H1 (cell line): ENCODE measurements around the gene STARD3. TPM values are rescaled to one million over a fixed set of nuclear protein-coding genes. Genes with fewer than 3 reads are reported as not detected.

Experiments used
- CTCF ChIA-PET: fragments of 300-600 bp; sonication (Branson Sonifier 250); formaldehyde crosslinking; loops from one replicate; lab custom pipeline; 2021; ENCODE audit not compliant: partially characterized antibody; lab: Charles Lee
- POLR2A ChIA-PET: fragments of 300-600 bp; sonication (Branson Sonifier 250); formaldehyde crosslinking; loops from one replicate; lab custom pipeline; 2021; ENCODE audit warnings: inconsistent platforms; ENCODE audit not compliant: partially characterized antibody; lab: Charles Lee
- DNase-seq, 2 experiments: peaks; one replicate each; pipeline versions ENCODE4 v3.0.0 to v3.0.0-alpha.2; 2010 to 2022; ENCODE audit warnings: low spot score in 2 of 2, low read depth in 1 of 2, mixed read lengths in 1 of 2
- FAIRE-seq: peaks from 2 replicates; lab custom pipeline; 2011; peaks lifted over from hg19 to GRCh38; lab: Jason Lieb, UNC
- H2AFZ ChIP-seq: 2 replicates; pipeline ENCODE4 v1.8.1; 2012; ENCODE audit warnings: low read length, inconsistent platforms
- H2AK5ac ChIP-seq: 2 replicates; pipeline ENCODE4 v1.6.1; 2013; ENCODE audit warnings: low read depth, low read length
- H2BK120ac ChIP-seq: replicated peaks from 2 replicates; pipeline ENCODE3; 2013; ENCODE audit warnings: low read depth, low read length, inconsistent platforms
- H2BK12ac ChIP-seq: 2 replicates; pipeline ENCODE4 v1.6.1; 2013; ENCODE audit warnings: low read depth, low read length
- H2BK15ac ChIP-seq: 2 replicates; pipeline ENCODE4 v1.6.1; 2013; ENCODE audit warnings: low read length
- H2BK20ac ChIP-seq: 2 replicates; pipeline ENCODE4 v1.6.1; 2013; ENCODE audit warnings: low read length
- H2BK5ac ChIP-seq: 2 replicates; pipeline ENCODE4 v1.6.1; 2013; ENCODE audit warnings: low read depth, low read length
- H3K14ac ChIP-seq: 2 replicates; pipeline ENCODE4 v1.6.1; 2013; ENCODE audit warnings: inconsistent platforms; ENCODE audit not compliant: insufficient read length
- H3K18ac ChIP-seq: 2 replicates; pipeline ENCODE4 v1.6.1; 2013; ENCODE audit warnings: low read length; ENCODE audit errors: extremely low read depth
- H3K23ac ChIP-seq: 2 replicates; pipeline ENCODE4 v1.6.1; 2013; ENCODE audit warnings: inconsistent platforms; ENCODE audit not compliant: insufficient read length
- H3K23me2 ChIP-seq: 2 replicates; pipeline ENCODE4 v1.6.1; 2013; ENCODE audit warnings: low read depth, low read length
- H3K27ac ChIP-seq: 2 replicates; pipeline ENCODE4 v1.6.1; 2011; ENCODE audit warnings: low read depth, low read length, inconsistent platforms
- H3K27me3 ChIP-seq, 4 experiments: replicated peaks in 1 of 4; 1 replicate in 1 of 4; 2 replicates in 3 of 4; pipeline versions ENCODE4 v1.6.1 to v1.8.1; 2011 to 2013; ENCODE audit warnings: low read length in 3 of 4, mild to moderate bottlenecking in 3 of 4, inconsistent platforms in 2 of 4, mixed read lengths in 2 of 4, moderate library complexity in 1 of 4; ENCODE audit not compliant: control insufficient read depth in 3 of 4, insufficient read depth in 3 of 4; ENCODE audit errors: extremely low read depth in 1 of 4
- H3K36me3 ChIP-seq, 4 experiments: 2 replicates each; pipeline versions ENCODE4 v1.6.1 to v1.8.1; 2011 to 2013; ENCODE audit warnings: mild to moderate bottlenecking in 4 of 4, low read length in 3 of 4, moderate library complexity in 2 of 4, control low read depth in 1 of 4, inconsistent platforms in 1 of 4; ENCODE audit not compliant: insufficient read depth in 4 of 4, control insufficient read depth in 2 of 4
- H3K4ac ChIP-seq: replicated peaks from 2 replicates; pipeline ENCODE3; 2013; ENCODE audit warnings: low read length, low read depth, mixed read lengths, inconsistent platforms; ENCODE audit not compliant: insufficient read length
- H3K4me1 ChIP-seq, 4 experiments: replicated peaks in 1 of 4; 1 replicate in 1 of 4; 2 replicates in 3 of 4; pipeline versions ENCODE4 v1.6.1 to v1.8.1; 2011 to 2013; ENCODE audit warnings: low read length in 3 of 4, inconsistent platforms in 2 of 4, mixed read lengths in 1 of 4; ENCODE audit not compliant: insufficient read depth in 4 of 4, control insufficient read depth in 3 of 4
- H3K4me2 ChIP-seq, 2 experiments: 2 replicates each; pipeline versions ENCODE4 v1.6.1 to v1.8.1; 2011 to 2013; ENCODE audit warnings: low read depth in 2 of 2, low read length in 2 of 2, control low read depth in 1 of 2, inconsistent platforms in 1 of 2, mild to moderate bottlenecking in 1 of 2; ENCODE audit not compliant: insufficient read depth in 1 of 2
- H3K4me3 ChIP-seq, 4 experiments: fragments of 200-600, 300-600 bp in 1 of 4; sonication (generic), shearing (Covaris generic), sonication (Bioruptor Twin) in 1 of 4; 2 replicates each; pipeline versions ENCODE4 v1.5.1 to v1.8.1; 2011 to 2016; ENCODE audit warnings: low read length in 4 of 4, low read depth in 3 of 4, control low read depth in 2 of 4, inconsistent platforms in 2 of 4, mild to moderate bottlenecking in 2 of 4, mixed read lengths in 1 of 4, moderate library complexity in 1 of 4; ENCODE audit not compliant: insufficient read depth in 2 of 4; ENCODE audit errors: extremely low read depth in 1 of 4
- H3K56ac ChIP-seq: replicated peaks from 2 replicates; pipeline ENCODE3; 2013; ENCODE audit warnings: low read depth, mild to moderate bottlenecking, mixed read lengths, low read length, inconsistent platforms; ENCODE audit not compliant: insufficient read length
- H3K79me1 ChIP-seq: 2 replicates; pipeline ENCODE4 v1.6.1; 2013; ENCODE audit warnings: low read depth, low read length, control low read depth
- H3K79me2 ChIP-seq, 2 experiments: 2 replicates each; pipeline versions ENCODE4 v1.6.1 to v1.8.1; 2012 to 2013; ENCODE audit warnings: low read length in 2 of 2, mild to moderate bottlenecking in 2 of 2, inconsistent platforms in 1 of 2; ENCODE audit not compliant: insufficient read depth in 2 of 2, control insufficient read depth in 1 of 2
- H3K9ac ChIP-seq, 4 experiments: replicated peaks in 1 of 4; 1 replicate in 1 of 4; 2 replicates in 3 of 4; pipeline versions ENCODE4 v1.6.1 to v1.8.1; 2011 to 2013; ENCODE audit warnings: low read depth in 3 of 4, low read length in 3 of 4, control low read depth in 2 of 4, mild to moderate bottlenecking in 2 of 4, moderate library complexity in 2 of 4, inconsistent platforms in 1 of 4; ENCODE audit errors: extremely low read depth in 1 of 4
- H3K9me3 ChIP-seq, 2 experiments: 2 replicates each; pipeline versions ENCODE4 v1.6.1 to v1.8.1; 2012 to 2013; ENCODE audit warnings: mild to moderate bottlenecking in 2 of 2, moderate library complexity in 2 of 2, control low read depth in 1 of 2, inconsistent platforms in 1 of 2, low read depth in 1 of 2, low read length in 1 of 2, mixed read lengths in 1 of 2; ENCODE audit not compliant: insufficient read depth in 2 of 2
- H4K20me1 ChIP-seq, 2 experiments: replicated peaks in 1 of 2; 2 replicates each; pipeline versions ENCODE3 to v1.8.1; 2011 to 2013; ENCODE audit warnings: inconsistent platforms in 2 of 2, low read length in 2 of 2, mild to moderate bottlenecking in 1 of 2; ENCODE audit not compliant: insufficient read depth in 2 of 2, control insufficient read depth in 1 of 2
- H4K5ac ChIP-seq: 2 replicates; pipeline ENCODE4 v1.6.1; 2013; ENCODE audit warnings: low read length, low read depth, mixed read lengths, inconsistent platforms; ENCODE audit not compliant: insufficient read length
- H4K8ac ChIP-seq: 2 replicates; pipeline ENCODE4 v1.8.0; 2013; ENCODE audit warnings: mild to moderate bottlenecking, moderate library complexity, low read length, inconsistent platforms; ENCODE audit not compliant: insufficient read depth; ENCODE audit errors: extremely low read depth
- H4K91ac ChIP-seq: replicated peaks from 2 replicates; pipeline ENCODE3; 2013; ENCODE audit warnings: low read length, mixed read lengths, inconsistent platforms; ENCODE audit not compliant: insufficient read length
- ASH2L ChIP-seq: fragments of 200-600, 300-600 bp; sonication (generic); IDR thresholded peaks from one replicate; pipeline ENCODE4 v1.7.1; 2017; ENCODE audit warnings: low read length
- EGR1 ChIP-seq: IDR thresholded peaks from 2 replicates; pipeline ENCODE4 v1.6.1; 2011; ENCODE audit warnings: low read depth, low read length, borderline replicate concordance
- EZH2 ChIP-seq: fragments of 200-600 bp; sonication (generic); IDR thresholded peaks from 2 replicates; pipeline ENCODE4 v1.7.1; 2012; ENCODE audit warnings: low read depth, mild to moderate bottlenecking, moderate library complexity, low read length, inconsistent platforms; ENCODE audit not compliant: severe bottlenecking
- FOSL1 ChIP-seq: IDR thresholded peaks from 2 replicates; pipeline ENCODE4 v1.6.1; 2011; ENCODE audit warnings: mild to moderate bottlenecking, low read depth, low read length, moderate library complexity; ENCODE audit not compliant: insufficient read depth
- KDM4A ChIP-seq: IDR thresholded peaks from one replicate; pipeline ENCODE4 v1.7.1; 2012; ENCODE audit warnings: low read depth, mild to moderate bottlenecking, moderate library complexity, low read length, inconsistent platforms; ENCODE audit not compliant: severe bottlenecking
- RBBP5 ChIP-seq: IDR thresholded peaks from 2 replicates; pipeline ENCODE4 v1.7.1; 2012; ENCODE audit warnings: low read depth, mild to moderate bottlenecking, inconsistent platforms, low read length, moderate library complexity, borderline replicate concordance
- RNF2 ChIP-seq: fragments of 200-900, 300-1000 bp; sonication (generic); IDR thresholded peaks from 2 replicates; pipeline ENCODE4 v1.7.1; 2016; ENCODE audit warnings: borderline replicate concordance, low read depth, mild to moderate bottlenecking, antibody characterized with exemption, low read length; ENCODE audit not compliant: poor library complexity, severe bottlenecking; ENCODE audit errors: missing control alignments
- SIRT6 ChIP-seq: IDR thresholded peaks from one replicate; pipeline ENCODE4 v1.7.1; 2012; ENCODE audit warnings: low read length, inconsistent platforms
- SUZ12 ChIP-seq: fragments of 200-600 bp; sonication (generic); IDR thresholded peaks from 2 replicates; pipeline ENCODE4 v1.6.1; 2012; ENCODE audit warnings: mild to moderate bottlenecking, inconsistent platforms, low read length, moderate library complexity, mixed read lengths
- WGBS, 2 experiments: shearing (Covaris generic) in 1 of 2; methylation state at CpG; one replicate each; pipeline versions ENCODE4 v1.1.6 to v1.1.7; 2013 to 2015; ENCODE audit warnings: low lambda C conversion rate in 2 of 2, mixed read lengths in 2 of 2, inconsistent platforms in 1 of 2, low coverage in 1 of 2, missing lambda C conversion rate in 1 of 2; ENCODE audit not compliant: insufficient replicate concordance in 2 of 2, insufficient coverage in 1 of 2, insufficient read length in 1 of 2; ENCODE audit errors: extremely low coverage in 1 of 2, missing lambda C conversion rate in 1 of 2; 5-methylcytosine and 5-hydroxymethylcytosine counted together
- polyA plus RNA-seq, 7 experiments: library from polyadenylated mRNA; depleted of rRNA in 3 of 7; stranded (reverse) in 5 of 7; unstranded in 2 of 7; fragments of >200 nt in 5 of 7; fragments of 200-250 nt in 2 of 7; gene quantifications; 1 replicate in 5 of 7; 2 replicates in 1 of 7; 4 replicates in 1 of 7; pipeline versions ENCODE4 v1.2.1 to v1.2.3, GENCODE V29; 2011 to 2013; ENCODE audit warnings: missing spikeins in 2 of 7, mixed read lengths in 2 of 7
- total RNA-seq: library from RNA; stranded (reverse); fragmentation: NEBNext Ultra II Directional; extraction: Animal tissue kit (Norgen Biotek cat#: 25700); gene quantifications from 2 replicates; pipeline ENCODE4 v1.2.1, GENCODE V29; 2021
- TF ChIP-seq, protein P1 (sequence below): IDR thresholded peaks from 2 replicates; pipeline ENCODE4 v1.6.1; 2012; ENCODE audit warnings: inconsistent platforms

Gene STARD3
- total and polyA plus RNA-seq, 2 of the 8 experiments (the other 6 are each of a cell fraction or from before 2014, with no cell fraction given), result 47.6 to 80.3 TPM

GRCh38 chr17:39627047-39627711, 9.8 kb upstream of the STARD3 start:
- CTCF ChIA-PET, result interaction anchor here (1.3 to 49.2 kb wide), 9 partner anchors 4 to 132 kb away, joined by 3 to 1885 read pairs (median 94); partner anchors contain the start of genes ERBB2, NEUROD2, PGAP3 and PNMT
- whole genome bisulfite sequencing, 2 experiments, result 2% methylated on average over 28 of the region's 72 CpGs; no CpG with 5 or more reads in 1 of the 2 experiments
- TF ChIP-seq FOSL1 (no peak), ASH2L (peak; percentile 67), RBBP5 (peak; percentile 57; the same call in 1 of the 2 replicates), SUZ12 (peak; percentile 53), SIRT6 (no peak), RNF2 (peak; percentile 21), EGR1 (no peak), KDM4A (peak; percentile 76), EZH2 (peak; percentile 57)
- TF ChIP-seq, protein P1, sequence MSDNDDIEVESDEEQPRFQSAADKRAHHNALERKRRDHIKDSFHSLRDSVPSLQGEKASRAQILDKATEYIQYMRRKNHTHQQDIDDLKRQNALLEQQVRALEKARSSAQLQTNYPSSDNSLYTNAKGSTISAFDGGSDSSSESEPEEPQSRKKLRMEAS, result no peak

More at GRCh38 chr17:39627047-39627711, 9.8 kb upstream of the STARD3 start:
- no peak overlapping the region for H3K23ac ChIP-seq
- peak overlapping the region; percentile 84 to 86 for H3K4me2 ChIP-seq
- peak overlapping the region; percentile 64 to 75 (median 68) for H3K4me3 ChIP-seq
- H3K4ac ChIP-seq, result no peak overlapping the region
- H2BK12ac ChIP-seq, result peak overlapping the region; percentile 80; the same call in 1 of the 2 replicates
- no peak for DNase-seq
- peaks cover 2 to 39% (median 35%) of the 10 kb centered on the region in 4 experiments for H3K27me3 ChIP-seq
- peaks cover 8 to 51% (median 39%) of the 10 kb centered on the region in 4 experiments for H3K4me1 ChIP-seq
- H3K9ac ChIP-seq, result no peak overlapping the region
- no peak for FAIRE-seq
- no peak overlapping the region for H2BK20ac ChIP-seq
- H2AFZ ChIP-seq, result peak overlapping the region; percentile 87; the same call in 1 of the 2 replicates
- no peak overlapping the region for H2AK5ac ChIP-seq
- H3K23me2 ChIP-seq, result peaks cover 12% of the 10 kb centered on the region
- H2BK15ac ChIP-seq, result no peak overlapping the region
- no peaks in the 10 kb centered on the region for H3K9me3 ChIP-seq
- no peaks in the 10 kb centered on the region for H3K36me3 ChIP-seq
- H3K14ac ChIP-seq, result no peak overlapping the region
- 0 out of 2 replicates have a peak, but pooled peaks cover 2% of the 10 kb centered on the region for H3K79me1 ChIP-seq
- H3K56ac ChIP-seq, result peak overlapping the region; percentile 18
- peak overlapping the region; percentile 25 for H4K91ac ChIP-seq
- H4K8ac ChIP-seq, result no peak overlapping the region
- POLR2A ChIA-PET, result interaction anchor here (0.8 to 2.0 kb wide), 10 partner anchors 9 to 126 kb away, joined by 3 to 10 read pairs (median 3); partner anchors contain the start of genes ERBB2 and MIEN1
- H3K79me2 ChIP-seq, result no peaks in the 10 kb centered on the region
- peaks cover 0 to 1% of the 10 kb centered on the region in 2 experiments for H4K20me1 ChIP-seq
- peak overlapping the region; percentile 78; the same call in 1 of the 2 replicates for H2BK5ac ChIP-seq
- peak overlapping the region; percentile 78 for H3K18ac ChIP-seq
- peak overlapping the region; percentile 48 for H4K5ac ChIP-seq
- no peak overlapping the region for H2BK120ac ChIP-seq
- no peak overlapping the region for H3K27ac ChIP-seq
